Measurements from ENCODE around the gene IL21R.

Gene IL21R

DNA sequence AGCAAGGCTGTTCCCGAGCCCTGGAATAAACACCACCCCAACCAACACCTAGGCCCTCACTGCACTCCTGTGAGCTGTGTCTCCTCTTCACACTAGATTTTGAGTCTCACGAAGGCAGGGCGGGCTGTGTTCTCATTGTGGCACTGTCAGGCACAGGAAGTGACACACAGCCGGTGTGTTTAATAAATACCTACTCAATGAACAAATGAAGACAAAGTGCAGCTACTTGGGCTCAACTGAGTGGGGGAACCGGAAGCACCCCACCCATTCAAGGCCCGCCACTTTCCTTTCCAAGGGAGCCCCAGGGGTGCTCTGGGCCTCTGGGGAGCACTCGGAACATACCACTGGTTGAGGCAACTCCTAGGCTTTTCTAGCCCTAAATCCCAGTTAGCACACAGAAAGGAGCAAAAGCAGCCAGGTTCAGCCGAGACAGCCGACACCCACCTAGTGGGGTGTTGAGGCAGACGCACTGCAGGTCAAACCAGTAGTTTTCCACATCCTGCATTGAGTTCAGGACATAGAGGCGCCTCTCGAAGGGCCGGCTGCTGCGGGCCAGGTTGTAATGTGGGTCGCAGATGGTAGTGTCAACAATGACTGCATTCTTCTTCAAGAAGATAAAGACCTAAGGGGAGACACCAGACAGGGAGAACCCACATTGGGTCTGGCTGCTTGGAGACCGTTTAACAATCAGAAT is 90.1 kb downstream of the IL21R start:
- no peak for FAIRE-seq

DNA sequence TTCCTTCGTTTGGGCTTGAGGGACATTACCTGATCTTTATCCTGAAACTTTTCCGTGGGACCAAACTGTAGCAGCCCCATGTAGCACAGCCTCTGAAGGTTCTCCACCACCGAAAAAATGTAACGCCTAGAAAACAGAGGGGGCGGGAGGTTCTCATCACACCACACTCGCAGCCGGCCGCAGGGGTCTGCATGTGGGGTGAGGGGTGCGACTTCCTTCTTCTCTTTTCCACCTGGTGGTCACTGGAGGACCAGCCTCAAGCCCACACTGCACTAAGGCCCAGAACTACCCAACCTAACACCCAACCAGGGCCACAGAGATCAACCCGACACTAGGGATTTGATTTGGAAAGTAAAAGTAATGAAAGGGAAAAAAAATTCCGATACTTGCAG is 90.6 kb downstream of the IL21R start:
- FAIRE-seq, result no peak

DNA sequence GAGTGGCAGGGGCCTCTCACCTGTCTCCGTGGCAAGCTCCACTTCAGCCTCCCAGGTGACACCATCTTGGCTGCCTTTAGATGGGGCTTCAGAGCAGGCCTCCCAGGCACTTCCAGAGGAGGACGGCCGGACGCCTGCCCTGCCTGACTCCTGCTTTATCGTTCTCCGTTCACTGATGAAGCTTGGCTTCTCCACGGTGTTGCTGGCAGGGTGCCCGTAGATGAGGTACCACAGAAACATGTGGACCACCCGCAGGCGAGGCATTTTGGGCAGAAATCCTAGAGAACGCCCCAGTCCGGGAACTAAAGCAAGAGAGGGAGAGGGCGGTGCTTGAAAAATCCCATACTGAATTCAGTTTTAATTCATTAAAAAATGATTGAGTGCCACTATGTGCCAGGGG is 93.2 kb downstream of the IL21R start:
- no peak for FAIRE-seq

DNA sequence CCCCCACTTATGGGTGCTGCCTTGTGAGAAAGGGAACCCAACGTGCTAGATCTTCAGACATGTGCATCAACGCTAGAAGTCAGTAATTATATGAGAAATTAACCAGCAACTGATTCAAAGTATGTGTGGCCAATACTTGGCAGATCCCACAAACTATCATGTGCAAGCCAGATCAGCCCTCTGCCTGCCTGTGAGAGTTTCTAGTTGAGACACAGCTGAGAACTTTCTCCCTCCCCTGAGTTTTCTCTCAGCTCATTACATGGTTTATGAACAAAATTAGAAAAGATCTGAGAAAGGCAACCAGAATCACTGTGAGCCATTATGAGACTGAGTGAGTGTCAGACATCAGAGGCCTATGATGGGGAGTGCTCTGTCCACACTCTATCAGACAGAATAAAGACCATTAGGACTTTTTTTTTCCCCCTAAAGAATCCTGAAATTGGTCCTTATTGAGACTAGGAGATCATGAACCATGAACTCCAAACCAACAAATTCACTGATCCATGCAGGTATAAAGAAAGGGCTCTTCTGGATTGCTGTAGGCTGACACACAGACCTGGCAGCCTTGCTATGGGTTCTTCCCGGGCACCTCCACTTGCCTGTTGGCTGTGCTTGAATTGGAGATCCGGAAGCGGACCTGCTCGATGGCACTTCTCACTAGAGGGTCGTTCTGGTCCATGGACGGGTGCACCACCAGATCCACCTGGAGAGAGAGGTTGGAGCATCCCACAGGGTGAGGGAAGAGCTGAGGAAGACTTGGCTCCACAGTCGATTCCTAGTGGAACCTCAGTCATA is 96.3 kb downstream of the IL21R start:
- no peak for FAIRE-seq

DNA sequence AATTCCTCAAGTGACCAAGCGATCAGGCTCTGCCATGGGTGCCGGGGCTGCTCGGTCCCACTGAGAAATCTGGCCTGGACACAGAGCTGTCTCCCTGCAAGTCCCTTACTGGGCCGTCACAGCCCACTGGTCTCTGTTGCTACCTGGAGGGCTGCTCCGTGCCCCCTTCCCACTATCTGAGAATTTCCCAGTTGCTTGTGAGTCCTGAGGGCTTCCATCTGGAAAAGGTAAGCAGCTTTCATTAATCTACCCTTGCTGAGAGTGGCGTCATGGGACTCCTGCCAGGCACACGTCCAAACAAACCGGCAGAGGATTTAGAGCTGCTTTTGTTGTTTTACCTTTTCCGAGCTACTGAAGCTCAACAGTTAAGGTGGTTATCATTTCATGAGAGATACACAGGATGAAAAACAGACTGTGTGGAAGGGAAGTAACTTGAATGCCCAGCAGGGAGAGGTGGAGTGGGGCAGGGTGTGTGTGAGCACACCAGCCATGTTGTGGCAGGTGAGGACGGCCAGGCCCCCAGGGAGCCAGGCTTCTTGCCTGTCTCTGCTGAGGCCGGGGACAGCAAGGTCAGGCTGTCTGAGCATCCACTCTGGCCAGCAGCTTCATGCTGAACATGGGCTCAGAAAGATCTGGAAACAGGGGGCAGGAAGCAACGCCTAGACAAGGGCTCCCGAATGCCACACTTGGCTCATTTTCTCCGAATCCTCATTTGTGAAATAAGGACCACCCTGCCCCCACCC is 97.1 kb downstream of the IL21R start:
- FAIRE-seq, result no peak

DNA sequence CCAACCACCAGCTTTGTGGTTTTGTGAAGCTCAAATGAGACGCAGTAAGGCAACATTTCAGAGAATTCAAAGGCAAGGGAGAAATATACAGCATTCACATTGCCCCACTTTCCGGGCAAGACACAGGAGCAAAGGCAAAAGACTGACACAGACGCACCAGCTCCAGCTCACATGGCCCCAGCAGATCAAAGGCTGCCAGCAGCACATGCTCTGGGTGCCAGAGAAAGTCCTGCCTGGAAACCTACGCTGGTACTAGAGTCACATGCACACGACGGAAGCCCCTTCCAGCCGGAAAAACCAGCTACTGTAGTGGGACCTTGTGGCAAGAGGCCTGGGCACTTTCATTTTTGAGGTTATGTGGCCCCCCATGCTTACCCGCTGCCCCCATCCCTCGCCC is 97.7 kb downstream of the IL21R start:
- FAIRE-seq, result no peak

DNA sequence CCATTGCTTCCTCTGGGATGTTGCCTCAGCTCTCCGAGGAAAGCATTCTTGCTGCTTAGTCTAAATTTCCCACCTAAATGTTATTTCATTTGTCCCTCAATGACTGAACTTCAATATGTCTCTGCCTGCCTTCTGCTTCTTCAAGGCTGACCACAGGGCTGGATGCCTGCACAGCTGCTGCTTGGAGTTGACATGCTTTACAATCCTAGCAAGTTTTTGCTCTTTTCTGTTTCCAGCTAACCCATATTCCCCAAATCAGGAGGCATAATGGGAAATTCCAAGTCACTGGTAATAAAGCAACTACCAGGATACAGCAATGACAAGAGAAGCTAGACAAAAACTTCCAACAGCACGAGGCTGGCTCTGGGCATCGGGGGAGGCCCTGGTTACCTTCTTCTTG is 98.8 kb downstream of the IL21R start:
- no peak for FAIRE-seq
